NCI-H748 (cell line): ENCODE measurements around the gene ZNF219.

ENCODE experiments used
- DNase-seq: peaks from one replicate; lab custom pipeline; 2025; ENCODE audit not compliant: unreplicated experiment; lab: John Stamatoyannopoulos, UW

ZNF219 gene

DNA sequence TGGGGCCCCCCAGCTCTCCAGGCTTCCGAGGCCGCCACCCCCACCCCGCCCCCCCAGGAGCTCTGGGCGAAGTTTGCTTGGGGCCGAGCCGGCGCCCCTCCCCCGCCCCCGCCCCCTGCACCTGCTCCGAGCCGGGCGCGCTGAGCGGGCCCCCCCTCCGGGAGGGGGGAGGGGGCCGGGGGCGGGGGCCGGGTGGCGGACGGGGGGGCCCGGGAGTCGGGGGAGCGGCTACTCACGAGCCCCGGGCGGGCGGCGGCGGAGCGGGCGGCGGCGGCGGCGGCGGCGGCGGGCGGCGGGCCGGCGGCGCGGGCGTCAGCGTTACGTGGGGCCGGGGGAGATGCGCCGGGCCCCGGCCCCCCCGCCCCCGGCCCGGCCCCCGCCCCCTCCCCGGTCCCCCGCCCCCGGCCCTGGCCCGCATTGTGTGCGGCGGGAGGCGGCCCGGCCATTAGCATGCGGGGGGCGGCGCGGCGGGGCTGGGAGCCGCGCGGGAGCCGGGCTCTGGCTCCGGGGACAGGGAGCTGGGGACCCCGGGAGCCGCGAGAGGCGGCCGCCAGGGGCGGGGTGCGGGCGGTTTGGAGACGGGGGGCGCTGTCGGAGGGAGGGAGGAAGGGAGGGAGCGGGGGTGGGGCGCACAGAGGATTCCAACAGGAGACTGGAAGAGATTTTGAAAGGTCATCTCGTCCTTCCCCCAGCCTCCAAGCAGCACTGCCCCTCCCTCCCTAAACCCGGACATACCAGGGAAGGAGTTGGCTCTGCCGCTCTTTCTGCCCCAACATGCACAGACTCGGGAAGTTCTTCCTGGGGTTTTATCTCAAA is at the start of gene ZNF219:
ZNF219 (minus strand) TSS at position 580 of the 816 bp plus-strand sequence. CDS start 5,064 bp downstream, outside the sequence.
- peak; percentile 64 for DNase-seq

- no peak for DNase-seq
Observed at GRCh38 chr14:21145437-21145836, 47.0 kb upstream of the ZNF219 start.

- DNase-seq: no peak
Observed at GRCh38 chr14:21142357-21142756, 43.9 kb upstream of the ZNF219 start.

DNA sequence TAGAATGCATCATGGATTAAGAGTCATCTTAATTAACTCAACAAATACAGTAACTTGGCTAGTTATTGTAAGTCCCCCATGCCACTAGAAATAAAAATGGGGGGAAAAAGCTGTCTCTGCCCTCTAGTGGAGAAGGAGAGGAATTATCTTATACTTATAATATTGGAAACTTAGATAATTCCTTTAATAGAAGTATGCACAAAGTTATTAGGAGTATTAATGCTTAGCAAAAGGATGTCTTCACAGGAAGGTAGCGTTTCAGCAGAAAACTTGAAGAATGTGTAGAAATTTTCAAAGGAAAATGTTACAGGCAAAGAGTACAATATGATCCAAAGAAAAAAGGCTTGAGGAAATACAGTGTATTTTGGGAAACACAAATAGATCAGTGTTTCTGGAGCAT is 37.6 kb upstream of the ZNF219 start:
- DNase-seq: peak; percentile 26

GRCh38 chr14:21133901-21134300 is 35.4 kb upstream of the ZNF219 start:
- no peak for DNase-seq

GRCh38 chr14:21123429-21123828 is 25.0 kb upstream of the ZNF219 start:
- no peak for DNase-seq

DNA sequence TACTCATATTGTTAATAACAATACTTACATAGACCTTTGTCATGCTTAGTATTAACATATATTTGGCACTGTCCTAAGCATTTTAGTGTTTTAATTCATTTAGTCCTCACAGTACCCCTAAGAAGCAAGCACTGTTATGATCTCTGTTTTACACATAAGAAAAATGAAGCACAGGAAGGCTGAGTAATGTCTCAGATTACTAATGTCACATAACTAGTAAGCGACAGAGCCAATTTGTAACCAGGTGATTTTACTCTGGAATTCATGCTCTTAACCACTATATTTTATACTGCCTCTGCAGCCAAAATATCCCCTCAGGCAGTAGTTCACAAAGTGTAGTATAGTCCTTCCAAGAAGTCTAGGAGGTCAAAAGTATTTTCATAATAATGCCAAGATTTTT is 22.7 kb upstream of the ZNF219 start:
- DNase-seq: no peak

GRCh38 chr14:21120686-21121085 is 22.2 kb upstream of the ZNF219 start:
- DNase-seq: no peak

- no peak for DNase-seq
Observed at GRCh38 chr14:21118933-21119332, 20.5 kb upstream of the ZNF219 start.

DNA sequence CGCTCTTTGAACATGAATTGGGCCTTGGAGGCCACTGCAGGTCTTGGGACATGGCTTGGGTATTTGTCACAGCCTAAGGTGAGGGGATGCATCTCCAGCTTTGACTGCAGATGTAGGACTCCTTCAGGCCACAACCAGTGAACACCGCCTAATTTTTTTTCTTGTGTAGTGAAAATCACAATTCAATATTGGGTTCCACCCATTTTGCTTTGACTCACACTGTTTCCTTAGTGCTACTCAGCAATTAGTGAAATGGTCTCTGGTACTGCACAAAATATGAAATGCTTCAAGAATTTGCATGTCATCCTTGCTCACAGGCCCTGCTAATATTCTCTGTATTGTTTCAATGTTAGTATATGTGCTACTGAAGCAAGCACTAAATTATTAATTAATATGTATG is 14.9 kb upstream of the ZNF219 start:
- DNase-seq: no peak

- no peak for DNase-seq
Observed at GRCh38 chr14:21112255-21112654, 13.8 kb upstream of the ZNF219 start.

DNA sequence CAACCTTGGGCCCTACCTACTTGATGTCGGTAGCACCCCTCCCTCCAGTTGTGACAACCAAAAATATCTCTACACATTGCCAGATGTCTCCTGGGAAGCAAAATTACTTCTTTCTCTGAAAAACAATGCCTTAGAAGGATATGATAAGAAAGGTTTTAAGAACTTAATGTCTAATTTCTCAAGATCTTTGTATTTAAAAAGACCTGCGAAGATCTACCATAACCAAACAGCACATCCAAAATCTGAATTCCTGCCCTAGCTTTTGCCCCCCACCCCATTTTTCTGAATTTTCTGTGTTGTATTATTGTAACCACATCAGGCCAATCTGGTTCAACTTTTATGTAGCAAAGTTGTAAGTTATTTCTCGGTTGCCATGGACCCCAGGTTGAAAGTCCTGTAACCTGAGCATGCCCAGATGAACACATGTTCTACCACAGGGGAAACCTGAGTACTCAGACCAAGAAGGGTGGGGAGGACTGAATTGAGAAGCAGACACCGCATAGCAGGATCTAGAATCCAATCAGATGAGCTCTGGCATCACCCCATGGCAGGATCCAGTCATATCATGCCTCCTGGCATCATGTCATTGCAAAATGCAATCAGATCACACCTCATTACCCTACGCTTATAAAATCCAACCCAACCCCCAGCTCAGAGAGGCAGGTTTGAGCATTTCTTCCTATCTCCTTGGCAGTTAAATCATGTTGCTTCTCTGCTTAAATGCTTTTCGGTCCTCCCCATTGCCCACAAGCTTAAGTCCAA is 11.1 kb upstream of the ZNF219 start:
- peak; percentile 27 for DNase-seq

DNA sequence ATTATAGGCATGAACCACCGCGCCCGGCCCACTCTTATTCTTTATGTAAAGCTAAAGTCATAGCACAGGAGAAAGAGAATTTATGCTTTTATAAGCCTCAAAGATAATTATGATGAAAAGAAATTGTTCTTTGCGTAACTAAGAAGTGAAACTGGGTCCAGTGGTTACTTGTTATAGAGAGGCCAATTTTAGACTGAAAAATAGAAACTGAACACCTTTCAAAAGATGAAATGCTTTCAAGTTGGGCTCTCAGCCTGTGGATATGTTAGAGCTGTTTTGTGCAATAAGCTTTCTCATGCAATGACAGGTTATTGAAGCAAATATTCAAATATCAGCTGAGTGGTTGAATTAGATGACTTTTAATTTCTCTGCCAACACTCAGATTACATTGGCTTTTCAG is 10.3 kb upstream of the ZNF219 start:
- DNase-seq: no peak

DNA sequence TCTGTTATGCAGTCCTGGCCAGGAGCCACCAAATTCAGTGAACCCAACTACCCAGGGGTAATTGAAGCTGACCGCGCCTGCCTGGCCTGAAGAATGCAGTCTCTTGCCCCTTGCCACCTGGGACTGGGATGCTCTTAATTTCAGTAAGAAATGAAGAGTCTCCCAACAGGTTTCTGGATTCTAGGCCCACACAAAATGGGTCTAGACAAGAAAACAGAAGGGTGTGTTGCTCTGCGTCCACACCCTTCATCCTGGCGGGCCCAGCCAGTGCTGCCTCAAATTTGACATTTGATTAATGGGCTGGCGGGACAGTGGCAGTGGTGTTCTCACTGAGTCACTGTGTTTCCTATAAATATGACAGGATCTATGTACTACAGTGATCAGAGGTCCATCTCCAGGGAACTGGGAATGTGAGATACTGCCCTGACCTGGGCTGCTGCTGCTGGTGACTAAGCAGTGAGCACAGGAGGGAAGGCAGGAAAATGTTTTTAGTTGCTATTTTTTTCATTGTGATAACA is 8.9 kb upstream of the ZNF219 start:
- DNase-seq: no peak

GRCh38 chr14:21106498-21107282 is 8.2 kb upstream of the ZNF219 start:
- peak; percentile 75 for DNase-seq

- DNase-seq: no peak
Observed at GRCh38 chr14:21106176-21106497, 7.7 kb upstream of the ZNF219 start.

GRCh38 chr14:21105095-21105494 is 6.6 kb upstream of the ZNF219 start:
- no peak for DNase-seq

GRCh38 chr14:21104448-21105060 is 6.1 kb upstream of the ZNF219 start:
- peak; percentile 89 for DNase-seq

GRCh38 chr14:21103710-21104447 is 5.4 kb upstream of the ZNF219 start:
- DNase-seq: peak; percentile 97

DNA sequence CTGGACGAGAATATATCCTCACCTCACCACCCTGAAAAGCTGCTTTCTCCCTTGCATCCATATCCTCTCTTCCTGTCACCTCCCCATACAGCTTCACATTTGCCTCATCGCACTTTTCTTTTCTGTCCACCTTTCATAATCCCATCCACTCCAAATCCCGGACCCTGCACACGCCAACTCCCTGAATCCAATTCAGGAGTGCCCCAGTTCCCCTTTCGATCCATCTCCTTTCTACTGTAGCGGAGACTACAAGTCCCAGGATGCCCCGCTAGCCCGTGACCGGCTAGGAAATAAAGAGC is 4.9 kb upstream of the ZNF219 start:
- DNase-seq: no peak
